Activated CD8-positive, alpha-beta memory T cell treated with anti-CD3 and anti-CD28 coated beads, Interleukin-2, amount 50 U/mL, for 24 hours (primary cell): Measurements from ENCODE around the gene ZDHHC14.
"Not testable (repeated sequence)": the region's sequence is repeated elsewhere in the genome, so short reads cannot be mapped to it uniquely, and the experiment has no call there.

Experiments used
- DNase-seq: peaks from one replicate; pipeline ENCODE4 v3.0.0-alpha.2; 2020; ENCODE audit errors: extremely low read depth

ZDHHC14 gene

GRCh38 chr6:157464653-157465535 lies 83.9 kb downstream of the ZDHHC14 start:
- DNase-seq = no peak

GRCh38 chr6:157466342-157466648 lies 85.3 kb downstream of the ZDHHC14 start:
- DNase-seq = no peak

GRCh38 chr6:157467339-157467738 lies 86.3 kb downstream of the ZDHHC14 start:
- DNase-seq = not testable (repeated sequence)

GRCh38 chr6:157468054-157468453 lies 87.1 kb downstream of the ZDHHC14 start:
- no peak for DNase-seq

- DNase-seq = no peak
Measured at GRCh38 chr6:157468574-157468973, 87.6 kb downstream of the ZDHHC14 start.

- DNase-seq = no peak
Measured at GRCh38 chr6:157469378-157469777, 88.4 kb downstream of the ZDHHC14 start.

- DNase-seq = no peak
Measured at GRCh38 chr6:157471077-157471686, 90.2 kb downstream of the ZDHHC14 start.

GRCh38 chr6:157471895-157472686 lies 91.1 kb downstream of the ZDHHC14 start:
- no peak for DNase-seq

GRCh38 chr6:157476797-157477196 lies 95.8 kb downstream of the ZDHHC14 start:
- DNase-seq = no peak

- DNase-seq = no peak
Measured at GRCh38 chr6:157478926-157479325, 97.9 kb downstream of the ZDHHC14 start.

- DNase-seq = no peak
Measured at GRCh38 chr6:157479464-157480303, 98.7 kb downstream of the ZDHHC14 start.

- no peak for DNase-seq
Measured at GRCh38 chr6:157481189-157481864, 100.3 kb downstream of the ZDHHC14 start.

- no peak for DNase-seq
Measured at GRCh38 chr6:157481865-157482249, 100.9 kb downstream of the ZDHHC14 start.

GRCh38 chr6:157483770-157484169 lies 102.8 kb downstream of the ZDHHC14 start:
- no peak for DNase-seq

GRCh38 chr6:157484181-157484580 lies 103.2 kb downstream of the ZDHHC14 start:
- DNase-seq = no peak

GRCh38 chr6:157486572-157486971 lies 105.6 kb downstream of the ZDHHC14 start:
- no peak for DNase-seq

- no peak for DNase-seq
Measured at GRCh38 chr6:157487110-157487773, 106.3 kb downstream of the ZDHHC14 start.

- DNase-seq = no peak
Measured at GRCh38 chr6:157488058-157488457, 107.1 kb downstream of the ZDHHC14 start.

GRCh38 chr6:157488716-157489118 lies 107.7 kb downstream of the ZDHHC14 start:
- DNase-seq = no peak

GRCh38 chr6:157490611-157491269 lies 109.8 kb downstream of the ZDHHC14 start:
- no peak for DNase-seq
